ENCODE measurements around the gene MAST4. TPM values are rescaled to one million over a fixed set of nuclear protein-coding genes. Genes with fewer than 3 reads are reported as not detected.

The MAST4 gene
- total and polyA plus RNA-seq, 2 of the 4 experiments (the other 2 are of a cell fraction): 4.8 to 6.8 TPM

- no peak for ATAC-seq (ENCODE audit: low read depth)
- Histone ChIP-seq H3K36me3 (ENCODE audit: control insufficient read depth, insufficient read depth, low read length) (no peaks in the 10 kb centered on the region), H3K27me3 (ENCODE audit: control insufficient read depth, insufficient read depth, low read length) (no peaks in the 10 kb centered on the region), H3K23ac (ENCODE audit: low read depth, low read length) (no peak overlapping the region), H3K9ac (ENCODE audit: low read depth, low read length) (no peak overlapping the region), H3K18ac (ENCODE audit: low read depth, low read length) (no peak overlapping the region), H2BK5ac (ENCODE audit: low read depth, low read length, poor library complexity, severe bottlenecking) (no peak overlapping the region), H3K9me1 (ENCODE audit: insufficient read depth, low read length) (peaks cover 7% of the 10 kb centered on the region; the same call in 1 of the 2 replicates), H3K56ac (ENCODE audit: extremely low read depth, insufficient read depth, low read length) (no peak overlapping the region), H3K9me3 (ENCODE audit: control insufficient read depth, insufficient read depth, low read length) (no peaks in the 10 kb centered on the region), H2AK9ac (replicated peaks; ENCODE audit: low read depth, low read length, poor library complexity) (no peak overlapping the region), H3K4me1 (ENCODE audit: control insufficient read depth, insufficient read depth, low read length) (peaks cover 6% of the 10 kb centered on the region), H4K5ac (ENCODE audit: low read depth, low read length) (no peak overlapping the region; the same call in 1 of the 2 replicates), H2BK15ac (ENCODE audit: low read depth, low read length) (no peak overlapping the region), H2AK5ac (ENCODE audit: low read depth, low read length) (no peak overlapping the region), H2AFZ (replicated peaks; ENCODE audit: low read length, poor library complexity) (no peak overlapping the region), H3K27ac (ENCODE audit: insufficient read depth, low read length) (no peak overlapping the region), H4K91ac (ENCODE audit: insufficient read depth, low read depth, low read length) (no peak overlapping the region), H2BK120ac (ENCODE audit: low read depth, low read length) (no peak overlapping the region), H3K14ac (replicated peaks; ENCODE audit: low read depth, low read length) (no peak overlapping the region), H3K4me2 (ENCODE audit: low read depth, low read length) (no peak overlapping the region), H3K4ac (ENCODE audit: low read depth, low read length) (no peak overlapping the region), H4K20me1 (ENCODE audit: insufficient read depth, low read length) (no peaks in the 10 kb centered on the region), H3K4me3 (ENCODE audit: insufficient read depth, low read depth, low read length) (no peak overlapping the region), H4K8ac (ENCODE audit: low read depth in 2 of 2, low read length in 2 of 2) (no peak overlapping the region), H3K79me1 (ENCODE audit: low read depth in 1 of 2, low read length in 2 of 2) (no peaks in the 10 kb centered on the region), H2BK20ac (ENCODE audit: low read depth, low read length) (no peak overlapping the region)
- in situ Hi-C loops (cut with MboI; ENCODE audit: low sequenced_read_pairs): no loop called here
- POLR2A ChIA-PET (ENCODE audit: unreplicated experiment): no interaction called here
- BruUV-seq (replicated peaks): no TSS peak
- no CpG with 5 or more reads among the region's 2 CpGs for WGBS, 2 experiments (ENCODE audit: extremely low coverage in 2 of 2, insufficient read length in 1 of 2)
- no peak for DNase-seq
- CTCF ChIA-PET: interaction anchor here (0.9 to 1.7 kb wide), 2 partner anchors 49 to 159 kb away, joined by 3 to 6 read pairs; no protein-coding TSS in a partner anchor
- TF ChIP-seq, protein P1, sequence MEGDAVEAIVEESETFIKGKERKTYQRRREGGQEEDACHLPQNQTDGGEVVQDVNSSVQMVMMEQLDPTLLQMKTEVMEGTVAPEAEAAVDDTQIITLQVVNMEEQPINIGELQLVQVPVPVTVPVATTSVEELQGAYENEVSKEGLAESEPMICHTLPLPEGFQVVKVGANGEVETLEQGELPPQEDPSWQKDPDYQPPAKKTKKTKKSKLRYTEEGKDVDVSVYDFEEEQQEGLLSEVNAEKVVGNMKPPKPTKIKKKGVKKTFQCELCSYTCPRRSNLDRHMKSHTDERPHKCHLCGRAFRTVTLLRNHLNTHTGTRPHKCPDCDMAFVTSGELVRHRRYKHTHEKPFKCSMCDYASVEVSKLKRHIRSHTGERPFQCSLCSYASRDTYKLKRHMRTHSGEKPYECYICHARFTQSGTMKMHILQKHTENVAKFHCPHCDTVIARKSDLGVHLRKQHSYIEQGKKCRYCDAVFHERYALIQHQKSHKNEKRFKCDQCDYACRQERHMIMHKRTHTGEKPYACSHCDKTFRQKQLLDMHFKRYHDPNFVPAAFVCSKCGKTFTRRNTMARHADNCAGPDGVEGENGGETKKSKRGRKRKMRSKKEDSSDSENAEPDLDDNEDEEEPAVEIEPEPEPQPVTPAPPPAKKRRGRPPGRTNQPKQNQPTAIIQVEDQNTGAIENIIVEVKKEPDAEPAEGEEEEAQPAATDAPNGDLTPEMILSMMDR (conservative IDR thresholded peaks at IDR 0.05; ENCODE audit: low read depth, low read length): no peak
- TF ChIP-seq, protein P2, sequence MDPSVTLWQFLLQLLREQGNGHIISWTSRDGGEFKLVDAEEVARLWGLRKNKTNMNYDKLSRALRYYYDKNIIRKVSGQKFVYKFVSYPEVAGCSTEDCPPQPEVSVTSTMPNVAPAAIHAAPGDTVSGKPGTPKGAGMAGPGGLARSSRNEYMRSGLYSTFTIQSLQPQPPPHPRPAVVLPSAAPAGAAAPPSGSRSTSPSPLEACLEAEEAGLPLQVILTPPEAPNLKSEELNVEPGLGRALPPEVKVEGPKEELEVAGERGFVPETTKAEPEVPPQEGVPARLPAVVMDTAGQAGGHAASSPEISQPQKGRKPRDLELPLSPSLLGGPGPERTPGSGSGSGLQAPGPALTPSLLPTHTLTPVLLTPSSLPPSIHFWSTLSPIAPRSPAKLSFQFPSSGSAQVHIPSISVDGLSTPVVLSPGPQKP (IDR thresholded peaks at IDR 0.05; ENCODE audit: borderline replicate concordance, low read depth, low read length): no peak
- TF ChIP-seq RAD21 (IDR thresholded peaks at IDR 0.05; ENCODE audit: low read length): no peak
- no peak for TF ChIP-seq RCOR1 (IDR thresholded peaks at IDR 0.05; ENCODE audit: insufficient replicate concordance, low read length)
- no peak for TF ChIP-seq RFX5 (IDR thresholded peaks at IDR 0.05; ENCODE audit: low read depth, low read length)
- TF ChIP-seq NFE2L2 (IDR thresholded peaks at IDR 0.05; ENCODE audit: low read depth, low read length): no peak
- intact Hi-C loops (cut with micrococcal nuclease): loop anchor here (2.0 kb wide), 2 partner anchors 105 to 161 kb away; no protein-coding TSS in a partner anchor
- dilution Hi-C loops (cut with HindIII; ENCODE audit: low sequenced_read_pairs, unreplicated experiment): no loop called here
Measured at GRCh38 chr5:66989781-66990180, 393.6 kb downstream of the MAST4 start.

All from IMR-90 (cell line).